Measurements from ENCODE around the gene SEL1L3. TPM values are rescaled to one million over a fixed set of nuclear protein-coding genes. Genes with fewer than 3 reads are reported as not detected.

SEL1L3 gene
- polyA plus RNA-seq, 1 experiment = 38.7 TPM

- Histone ChIP-seq H3K27me3 (ENCODE audit: control insufficient read depth, insufficient read depth, low read length) (no peaks in the 10 kb centered on the region), H3K27ac (ENCODE audit: low read depth, low read length) (no peak overlapping the region), H3K9me3 (ENCODE audit: control insufficient read depth, insufficient read depth, low read length) (no peaks in the 10 kb centered on the region), H3K4me3 (ENCODE audit: low read depth, low read length) (no peak overlapping the region)
- ChIA-PET CTCF (interaction anchor here (0.6 to 2.7 kb wide), 2 partner anchors 11 to 27 kb away, joined by 3 to 21 read pairs; no protein-coding TSS in a partner anchor), POLR2A (no interaction called here)
- no peak for DNase-seq (ENCODE audit: low read depth, low spot score)
- TF ChIP-seq CTCF (IDR thresholded peaks at IDR 0.05; ENCODE audit: low read depth, low read length) = no peak
Measured at GRCh38 chr4:25779021-25779420, 83.8 kb downstream of the SEL1L3 start.

- ChIA-PET POLR2A (no interaction called here), CTCF (interaction anchor here (1.0 to 1.6 kb wide), 2 partner anchors 9 to 337 kb away, joined by 5 to 22 read pairs; no protein-coding TSS in a partner anchor)
- H3K27me3 ChIP-seq (ENCODE audit: control insufficient read depth, insufficient read depth, low read length) = no peaks in the 10 kb centered on the region
- H3K9me3 ChIP-seq (ENCODE audit: control insufficient read depth, insufficient read depth, low read length) = no peaks in the 10 kb centered on the region
- H3K27ac ChIP-seq (ENCODE audit: low read depth, low read length) = no peak overlapping the region
- TF ChIP-seq CTCF (IDR thresholded peaks at IDR 0.05; ENCODE audit: low read depth, low read length) = no peak
- DNase-seq (ENCODE audit: low read depth, low spot score) = no peak
- H3K4me3 ChIP-seq (ENCODE audit: low read depth, low read length) = no peak overlapping the region
Measured at GRCh38 chr4:25776795-25777194, 86.0 kb downstream of the SEL1L3 start.

GRCh38 chr4:25775166-25775565 lies 87.6 kb downstream of the SEL1L3 start:
- ChIA-PET POLR2A (no interaction called here), CTCF (interaction anchor here (1.4 kb wide), 1 partner anchor 335 kb away, joined by 8 read pairs; no protein-coding TSS in a partner anchor)
- Histone ChIP-seq H3K27ac (ENCODE audit: low read depth, low read length) (no peak overlapping the region), H3K4me3 (ENCODE audit: low read depth, low read length) (no peak overlapping the region), H3K9me3 (ENCODE audit: control insufficient read depth, insufficient read depth, low read length) (no peaks in the 10 kb centered on the region), H3K27me3 (ENCODE audit: control insufficient read depth, insufficient read depth, low read length) (no peaks in the 10 kb centered on the region)
- no peak for DNase-seq (ENCODE audit: low read depth, low spot score)
- no peak for TF ChIP-seq CTCF (IDR thresholded peaks at IDR 0.05; ENCODE audit: low read depth, low read length)

- TF ChIP-seq CTCF (IDR thresholded peaks at IDR 0.05; ENCODE audit: low read depth, low read length) = no peak
- DNase-seq (ENCODE audit: low read depth, low spot score) = no peak
- Histone ChIP-seq H3K9me3 (ENCODE audit: control insufficient read depth, insufficient read depth, low read length) (no peaks in the 10 kb centered on the region), H3K27ac (ENCODE audit: low read depth, low read length) (no peak overlapping the region), H3K27me3 (ENCODE audit: control insufficient read depth, insufficient read depth, low read length) (no peaks in the 10 kb centered on the region), H3K4me3 (ENCODE audit: low read depth, low read length) (no peak overlapping the region)
- POLR2A ChIA-PET = no interaction called here
- CTCF ChIA-PET = interaction anchor here (1.0 to 9.9 kb wide), 2 partner anchors 19 to 332 kb away, joined by 3 to 302 read pairs; no protein-coding TSS in a partner anchor
Measured at GRCh38 chr4:25773358-25773757, 89.4 kb downstream of the SEL1L3 start.

GRCh38 chr4:25771672-25772071 lies 91.1 kb downstream of the SEL1L3 start:
- ChIA-PET POLR2A (no interaction called here), CTCF (interaction anchor here (1.0 to 9.9 kb wide), 2 partner anchors 330 to 353 kb away, joined by 3 to 302 read pairs; no protein-coding TSS in a partner anchor)
- no peaks in the 10 kb centered on the region for H3K9me3 ChIP-seq (ENCODE audit: control insufficient read depth, insufficient read depth, low read length)
- DNase-seq (ENCODE audit: low read depth, low spot score) = no peak
- H3K27ac ChIP-seq (ENCODE audit: low read depth, low read length) = no peak overlapping the region
- no peak for TF ChIP-seq CTCF (IDR thresholded peaks at IDR 0.05; ENCODE audit: low read depth, low read length)
- no peak overlapping the region for H3K4me3 ChIP-seq (ENCODE audit: low read depth, low read length)
- no peaks in the 10 kb centered on the region for H3K27me3 ChIP-seq (ENCODE audit: control insufficient read depth, insufficient read depth, low read length)

All from AG04450 (cell line).